Lung microvascular endothelial cell (primary cell): Measurements from ENCODE around the gene ZFC3H1. TPM values are rescaled to one million over a fixed set of nuclear protein-coding genes. Genes with fewer than 3 reads are reported as not detected.

Source experiments
- DNase-seq, 2 donors: peaks; one replicate each; pipeline versions ENCODE4 v3.0.0 to v3.0.0-alpha.2; 2010; ENCODE audit warnings: low read depth in 2 of 2
- total RNA-seq: library from RNA; depleted of rRNA; stranded (reverse); fragments of >200 nt; gene quantifications from 2 replicates; pipeline ENCODE4 v1.2.1, GENCODE V29; 2014

ZFC3H1 gene
- total RNA-seq, 1 donor from 2014 or later, result 14.3 TPM

GRCh38 chr12:71682466-71682865 lies 18.8 kb upstream of the ZFC3H1 start:
- no peak for DNase-seq

- peak in 1 of 2 donors; percentile 27 for DNase-seq
Measured at GRCh38 chr12:71671816-71672215, 8.2 kb upstream of the ZFC3H1 start.

GRCh38 chr12:71671311-71671710 lies 7.7 kb upstream of the ZFC3H1 start:
- DNase-seq, result no peak

GRCh38 chr12:71666259-71666658 lies 2.6 kb upstream of the ZFC3H1 start:
- no peak for DNase-seq

- no peak for DNase-seq
Measured at GRCh38 chr12:71665090-71665463, 1.4 kb upstream of the ZFC3H1 start.

- peak; percentile 33 to 35 for DNase-seq
Measured at GRCh38 chr12:71664411-71665089, 902 bp upstream of the ZFC3H1 start.

GRCh38 chr12:71662849-71663560 lies 643 bp downstream of the ZFC3H1 start:
- DNase-seq, result peak; percentile 51 to 74

- DNase-seq, result peak; percentile 19 to 44
Measured at GRCh38 chr12:71661977-71662530, 1.6 kb downstream of the ZFC3H1 start.

GRCh38 chr12:71656740-71657139 lies 6.9 kb downstream of the ZFC3H1 start:
- no peak for DNase-seq

- DNase-seq, result no peak
Measured at GRCh38 chr12:71655907-71656306, 7.7 kb downstream of the ZFC3H1 start.

- no peak for DNase-seq
Measured at GRCh38 chr12:71655495-71655894, 8.2 kb downstream of the ZFC3H1 start.

- no peak for DNase-seq
Measured at GRCh38 chr12:71654200-71654599, 9.4 kb downstream of the ZFC3H1 start.

GRCh38 chr12:71653137-71653536 lies 10.5 kb downstream of the ZFC3H1 start:
- DNase-seq, result no peak

GRCh38 chr12:71652656-71653055 lies 11.0 kb downstream of the ZFC3H1 start:
- no peak for DNase-seq

GRCh38 chr12:71649401-71649800 lies 14.2 kb downstream of the ZFC3H1 start:
- no peak for DNase-seq

GRCh38 chr12:71648537-71648936 lies 15.1 kb downstream of the ZFC3H1 start:
- DNase-seq, result no peak

GRCh38 chr12:71646512-71646911 lies 17.1 kb downstream of the ZFC3H1 start:
- DNase-seq, result no peak

GRCh38 chr12:71645268-71645667 lies 18.4 kb downstream of the ZFC3H1 start:
- DNase-seq, result no peak

GRCh38 chr12:71642264-71642663 lies 21.4 kb downstream of the ZFC3H1 start:
- no peak for DNase-seq

GRCh38 chr12:71641390-71641789 lies 22.3 kb downstream of the ZFC3H1 start:
- no peak for DNase-seq

- no peak for DNase-seq
Measured at GRCh38 chr12:71640316-71640715, 23.3 kb downstream of the ZFC3H1 start.

GRCh38 chr12:71639341-71639760 lies 24.3 kb downstream of the ZFC3H1 start:
- no peak for DNase-seq

GRCh38 chr12:71638499-71638898 lies 25.1 kb downstream of the ZFC3H1 start:
- DNase-seq, result no peak
